B cell (primary cell): Measurements from ENCODE around the gene ATP8A2. TPM values are rescaled to one million over a fixed set of nuclear protein-coding genes. Genes with fewer than 3 reads are reported as not detected.

Source experiments
- ATAC-seq: fragments of 200-7000 bp; cut with Tn5 transposase; one replicate; pipeline ENCODE4 v1.10.0; 2021; ENCODE audit warnings: low read depth, mild to moderate bottlenecking, moderate number of reproducible peaks, moderate library complexity
- CTCF ChIA-PET: fragments of 350-600 bp; sonication (Branson Sonifier 250); formaldehyde crosslinking; loops from one replicate; lab custom pipeline; 2021; ENCODE audit warnings: antibody characterized with exemption, inconsistent platforms; lab: Charles Lee
- POLR2A ChIA-PET: fragments of 350-600 bp; sonication (Branson Sonifier 250); formaldehyde crosslinking; loops from one replicate; lab custom pipeline; 2021; ENCODE audit warnings: antibody characterized with exemption; lab: Charles Lee
- DNase-seq: peaks from one replicate; pipeline ENCODE4 v3.0.0; 2013
- H2AFZ ChIP-seq: 2 replicates; pipeline ENCODE4 v1.6.1; 2012; ENCODE audit warnings: mild to moderate bottlenecking, low read depth, low read length; ENCODE audit not compliant: insufficient read depth, poor library complexity, severe bottlenecking
- H3K27ac ChIP-seq, 2 donors: 1 replicate in 1 of 2; 2 replicates in 1 of 2; pipeline ENCODE4 v1.5.1; 2012 to 2013; ENCODE audit warnings: low read length in 2 of 2, mild to moderate bottlenecking in 2 of 2, moderate library complexity in 1 of 2
- H3K27me3 ChIP-seq, 4 experiments: fragments of 200-600 bp in 1 of 4; sonication (generic) in 1 of 4; replicated peaks in 1 of 4; 1 replicate in 2 of 4; 2 replicates in 2 of 4; pipeline versions ENCODE4 v1.6.1 to v1.7.0; 2013 to 2016; ENCODE audit warnings: low read length in 3 of 4, mild to moderate bottlenecking in 2 of 4, mixed read lengths in 1 of 4, moderate library complexity in 1 of 4; ENCODE audit not compliant: insufficient read depth in 4 of 4, control insufficient read depth in 3 of 4; ENCODE audit errors: control extremely low read depth in 1 of 4
- H3K36me3 ChIP-seq, 2 experiments: replicated peaks in 1 of 2; 1 replicate in 1 of 2; 2 replicates in 1 of 2; pipeline versions ENCODE4 v1.6.1 to v1.7.1; 2013; ENCODE audit warnings: low read length in 1 of 2; ENCODE audit not compliant: insufficient read depth in 2 of 2, control insufficient read depth in 1 of 2; ENCODE audit errors: control extremely low read depth in 1 of 2, extremely low read depth in 1 of 2
- H3K4me1 ChIP-seq, 2 donors: fragments of 200-600 bp in 1 of 2; sonication (generic) in 1 of 2; 1 replicate in 1 of 2; 2 replicates in 1 of 2; pipeline versions ENCODE4 v1.5.1 to v1.6.1; 2013 to 2017; ENCODE audit warnings: low read length in 2 of 2; ENCODE audit not compliant: control insufficient read depth in 2 of 2, insufficient read depth in 2 of 2
- H3K4me2 ChIP-seq: replicated peaks from 2 replicates; pipeline ENCODE3; 2012; ENCODE audit warnings: mild to moderate bottlenecking, low read depth, low read length; ENCODE audit not compliant: poor library complexity, severe bottlenecking
- H3K4me3 ChIP-seq, 5 experiments: fragments of 200-600 bp in 1 of 5; sonication (generic) in 1 of 5; 1 replicate in 3 of 5; 2 replicates in 2 of 5; pipeline versions ENCODE4 v1.5.1 to v1.7.0; 2011 to 2016; ENCODE audit warnings: low read length in 4 of 5, mild to moderate bottlenecking in 4 of 5, low read depth in 2 of 5, control low read depth in 1 of 5, moderate library complexity in 1 of 5; ENCODE audit not compliant: insufficient read depth in 1 of 5; ENCODE audit errors: control extremely low read depth in 1 of 5, extremely low read depth in 1 of 5
- H3K79me2 ChIP-seq: fragments of 200-600 bp; sonication (generic); one replicate; pipeline ENCODE4 v1.6.0; 2016; ENCODE audit warnings: low read length; ENCODE audit not compliant: control insufficient read depth, insufficient read depth
- H3K9ac ChIP-seq: fragments of 200-600 bp; sonication (generic); 2 replicates; pipeline ENCODE4 v1.6.1; 2017; ENCODE audit warnings: mild to moderate bottlenecking, low read length, moderate library complexity
- H3K9me3 ChIP-seq, 3 donors: one replicate each; pipeline versions ENCODE4 v1.6.1 to v1.7.1; 2013; ENCODE audit warnings: low read length in 2 of 3; ENCODE audit not compliant: control insufficient read depth in 2 of 3, insufficient read depth in 1 of 3; ENCODE audit errors: control extremely low read depth in 1 of 3
- H4K20me1 ChIP-seq: 2 replicates; pipeline ENCODE4 v1.6.0; 2012; ENCODE audit warnings: mild to moderate bottlenecking, low read length; ENCODE audit not compliant: insufficient read depth, control insufficient read depth, poor library complexity, severe bottlenecking
- H3K27ac Mint-ChIP-seq: one replicate; pipeline ENCODE4 v1.8.0; 2021; ENCODE audit warnings: mixed read lengths
- H3K27me3 Mint-ChIP-seq: one replicate; pipeline ENCODE4 v1.8.0; 2021; ENCODE audit warnings: mixed read lengths
- H3K4me1 Mint-ChIP-seq: one replicate; pipeline ENCODE4 v1.8.0; 2021; ENCODE audit warnings: mixed read lengths
- H3K4me3 Mint-ChIP-seq: one replicate; pipeline ENCODE4 v1.8.0; 2021; ENCODE audit warnings: mixed read lengths
- H3K9me3 Mint-ChIP-seq: one replicate; pipeline ENCODE4 v1.8.0; 2022; ENCODE audit warnings: mixed read lengths; ENCODE audit not compliant: insufficient read depth
- CTCF ChIP-seq: fragments of 200-600 bp; IDR thresholded peaks from one replicate; pipeline ENCODE4 v1.8.0; 2022; ENCODE audit warnings: antibody characterized with exemption, mild to moderate bottlenecking
- EZH2 ChIP-seq: IDR thresholded peaks from 2 replicates; pipeline ENCODE4 v1.6.1; 2012; ENCODE audit warnings: borderline replicate concordance, low read depth, mild to moderate bottlenecking, moderate library complexity, low read length; ENCODE audit not compliant: insufficient read depth, poor library complexity, severe bottlenecking
- WGBS: methylation state at CpG from one replicate; pipeline ENCODE4 v1.1.5; 2013; ENCODE audit warnings: missing lambda C conversion rate; ENCODE audit not compliant: insufficient coverage; 5-methylcytosine and 5-hydroxymethylcytosine counted together
- intact Hi-C: fragments of 100-400 bp; cut with micrococcal nuclease; formaldehyde crosslinking; loops from one replicate; pipeline ENCODE4 v1.10.0; 2022
- polyA plus RNA-seq: library from polyadenylated mRNA; depleted of rRNA; stranded (reverse); fragments of >200 nt; gene quantifications from 2 replicates; pipeline ENCODE4 v1.2.3, GENCODE V29; 2012
- total RNA-seq, 2 donors: library from RNA; stranded (reverse); fragments of 120-200 nt in 1 of 2; gene quantifications; 1 replicate in 1 of 2; 2 replicates in 1 of 2; pipeline versions ENCODE4 v1.2.3 to v1.2.4, GENCODE V29; 2013 to 2022

Gene ATP8A2
- total and polyA plus RNA-seq, 2 donors (not counting 1 experiment from before 2014, with no cell fraction given): not detected

GRCh38 chr13:25768838-25769237 lies 397.1 kb downstream of the ATP8A2 start:
- H3K27ac Mint-ChIP-seq: no peak overlapping the region
- no peak overlapping the region for H3K4me3 Mint-ChIP-seq
- H3K27me3 Mint-ChIP-seq: no peaks in the 10 kb centered on the region
- DNase-seq (no peak), ATAC-seq (no peak)
- no peak for TF ChIP-seq EZH2
- Histone ChIP-seq H3K9me3 (peaks cover 0 to 3% (median 0%) of the 10 kb centered on the region in 3 donors), H3K4me2 (no peak overlapping the region), H3K79me2 (no peaks in the 10 kb centered on the region), H3K4me1 (no peaks in the 10 kb centered on the region), H3K27me3 (no peaks in the 10 kb centered on the region), H3K36me3 (no peaks in the 10 kb centered on the region), H3K9ac (no peak overlapping the region), H2AFZ (no peak overlapping the region), H3K4me3 (no peak overlapping the region), H4K20me1 (no peaks in the 10 kb centered on the region), H3K27ac (no peak overlapping the region)
- intact Hi-C loops: no loop called here
- H3K4me1 Mint-ChIP-seq: no peaks in the 10 kb centered on the region
- ChIA-PET CTCF (no interaction called here), POLR2A (no interaction called here)
- WGBS: 93% methylated on average over 12 of the region's 13 CpGs
- H3K9me3 Mint-ChIP-seq: no peaks in the 10 kb centered on the region

- WGBS: 91% methylated on average over 4 of the region's 7 CpGs
- ChIA-PET CTCF (no interaction called here), POLR2A (no interaction called here)
- H3K79me2 ChIP-seq: no peaks in the 10 kb centered on the region
- H3K27me3 ChIP-seq: no peaks in the 10 kb centered on the region
- intact Hi-C loops: no loop called here
- peaks cover 0 to 3% (median 0%) of the 10 kb centered on the region in 3 donors for H3K9me3 ChIP-seq
- H3K4me3 ChIP-seq: no peak overlapping the region
- no peak overlapping the region for H3K27ac Mint-ChIP-seq
- H3K9ac ChIP-seq: no peak overlapping the region
- H3K9me3 Mint-ChIP-seq: no peaks in the 10 kb centered on the region
- no peaks in the 10 kb centered on the region for H3K36me3 ChIP-seq
- no peak for DNase-seq
- no peak overlapping the region for H3K4me3 Mint-ChIP-seq
- no peaks in the 10 kb centered on the region for H4K20me1 ChIP-seq
- no peaks in the 10 kb centered on the region for H3K27me3 Mint-ChIP-seq
- H3K4me2 ChIP-seq: no peak overlapping the region
- H3K27ac ChIP-seq: no peak overlapping the region
- no peak for ATAC-seq
- TF ChIP-seq EZH2 (no peak), CTCF (no peak)
- no peaks in the 10 kb centered on the region for H3K4me1 ChIP-seq
- H3K4me1 Mint-ChIP-seq: no peaks in the 10 kb centered on the region
- H2AFZ ChIP-seq: no peak overlapping the region
These were observed 398.8 kb downstream of the ATP8A2 start for GRCh38 chr13:25770601-25771000.
